Raji (cell line): ENCODE data around the gene INHA.

Experiments used
- POLR2A ChIP-seq: IDR thresholded peaks from 2 replicates; pipeline ENCODE4 v1.6.1; 2011; ENCODE audit warnings: low read depth, low read length, control low read depth; ENCODE audit not compliant: insufficient read depth

Gene INHA

DNA sequence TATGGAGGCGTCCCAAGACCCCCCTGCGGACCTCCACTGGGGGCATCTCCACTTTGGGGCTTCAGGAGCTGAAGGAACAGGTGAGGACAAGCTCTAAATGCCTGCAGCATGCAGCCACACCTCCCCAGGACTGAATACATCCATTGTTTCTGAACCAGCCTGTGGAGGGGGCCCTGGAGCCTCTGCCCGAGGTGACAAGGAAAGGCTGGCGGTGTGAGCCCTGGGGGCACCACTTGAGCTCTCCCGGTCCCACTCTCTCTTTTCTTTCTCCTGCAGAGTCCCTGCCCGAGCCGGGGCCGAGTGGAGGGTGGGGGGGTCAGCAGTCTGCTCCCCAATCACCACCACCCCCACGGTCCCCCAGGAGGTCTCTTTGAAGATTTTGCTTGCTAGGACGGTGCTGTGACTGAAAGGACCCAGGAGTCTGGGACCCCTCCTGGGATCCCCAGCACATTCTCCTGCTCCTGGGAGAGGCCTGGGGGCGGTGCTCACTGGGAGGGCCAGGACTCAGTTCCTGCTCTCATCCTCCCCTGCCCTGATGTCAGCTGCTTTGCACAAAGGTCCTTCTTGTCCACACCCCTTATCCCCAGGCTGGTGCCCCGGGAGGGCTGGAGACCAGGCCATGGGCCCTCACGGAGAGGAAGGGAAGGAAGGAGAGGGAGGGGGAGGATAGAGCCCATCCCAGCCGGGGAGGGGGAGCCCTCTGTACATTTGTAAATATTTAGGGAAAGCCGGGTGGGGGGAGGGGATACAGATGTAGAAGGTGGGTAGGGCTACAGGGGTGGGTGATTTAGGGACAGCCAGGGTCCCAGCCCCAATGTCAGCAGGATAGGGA lies 34.2 kb upstream of the INHA start:
- no peak for TF ChIP-seq POLR2A

- no peak for TF ChIP-seq POLR2A
Measured at GRCh38 chr2:219538504-219538951, 33.6 kb upstream of the INHA start.

- TF ChIP-seq POLR2A = no peak
Measured at GRCh38 chr2:219538956-219539788, 32.9 kb upstream of the INHA start.

GRCh38 chr2:219539926-219540678 lies 32.0 kb upstream of the INHA start:
- no peak for TF ChIP-seq POLR2A

GRCh38 chr2:219540784-219541504 lies 31.2 kb upstream of the INHA start:
- no peak for TF ChIP-seq POLR2A

- TF ChIP-seq POLR2A = peak; percentile 45; the same call in 1 of the 2 replicates
Measured at GRCh38 chr2:219541611-219542180, 30.4 kb upstream of the INHA start.

- TF ChIP-seq POLR2A = no peak; the same call in 1 of the 2 replicates
Measured at GRCh38 chr2:219542931-219543595, 29.0 kb upstream of the INHA start.

- TF ChIP-seq POLR2A = peak; percentile 70
Measured at GRCh38 chr2:219543596-219544358, 28.3 kb upstream of the INHA start, which contains the start of the genes CHPF and TMEM198. Gene CHPF, minus strand, starts transcription at chr2:219543809. Its CDS starts 271 bp downstream, at chr2:219543538. Gene TMEM198, plus strand, starts transcription at chr2:219544028. Its CDS starts 700 bp downstream, at chr2:219544728.

DNA sequence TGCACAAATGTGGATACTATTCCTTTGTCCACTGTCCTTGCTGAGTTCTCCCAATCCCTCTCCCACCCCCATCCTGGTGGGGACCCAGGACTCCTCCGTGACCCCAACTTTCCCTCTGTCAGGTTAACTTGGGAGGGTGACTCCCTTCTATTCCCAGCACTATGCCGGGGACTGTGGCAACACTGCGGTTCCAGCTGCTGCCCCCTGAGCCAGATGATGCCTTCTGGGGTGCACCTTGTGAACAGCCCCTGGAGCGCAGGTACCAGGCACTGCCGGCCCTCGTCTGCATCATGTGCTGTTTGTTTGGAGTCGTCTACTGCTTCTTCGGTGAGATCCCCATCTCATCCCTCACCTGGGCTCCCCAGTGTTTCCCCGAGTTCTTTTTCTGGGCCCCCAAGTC lies 27.5 kb upstream of the INHA start:
- TF ChIP-seq POLR2A = no peak

DNA sequence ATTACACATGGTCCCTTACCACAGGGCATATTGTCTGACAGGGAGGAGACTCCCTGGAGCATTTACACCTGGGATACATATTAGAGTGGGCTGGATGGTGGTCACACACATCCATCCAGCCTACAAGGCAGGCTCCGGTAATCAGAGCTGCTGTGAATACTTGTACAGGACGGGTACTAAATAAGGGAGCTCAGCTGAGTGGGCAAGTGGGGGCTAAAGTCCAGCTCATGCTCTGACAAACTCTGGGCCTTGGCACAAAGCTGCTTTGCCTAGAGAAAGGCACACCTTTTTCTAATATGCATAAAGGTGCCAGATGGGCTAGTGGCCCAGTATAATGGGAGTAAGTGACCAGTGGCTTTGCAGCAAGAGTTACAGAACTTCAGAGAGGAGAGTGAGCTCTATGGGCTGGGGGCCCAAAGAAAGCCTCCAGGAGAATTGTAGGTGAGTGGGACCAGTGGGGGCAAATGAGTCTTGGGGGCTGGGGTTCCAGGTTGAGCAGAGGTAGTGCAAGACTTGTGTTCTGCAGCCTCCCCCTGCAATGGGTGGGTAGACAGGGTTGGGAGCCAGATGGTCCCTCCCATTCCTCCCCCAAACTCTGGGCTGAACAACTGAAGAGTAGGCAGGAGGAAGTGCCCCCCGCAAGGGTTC lies 26.7 kb upstream of the INHA start:
- TF ChIP-seq POLR2A = no peak

DNA sequence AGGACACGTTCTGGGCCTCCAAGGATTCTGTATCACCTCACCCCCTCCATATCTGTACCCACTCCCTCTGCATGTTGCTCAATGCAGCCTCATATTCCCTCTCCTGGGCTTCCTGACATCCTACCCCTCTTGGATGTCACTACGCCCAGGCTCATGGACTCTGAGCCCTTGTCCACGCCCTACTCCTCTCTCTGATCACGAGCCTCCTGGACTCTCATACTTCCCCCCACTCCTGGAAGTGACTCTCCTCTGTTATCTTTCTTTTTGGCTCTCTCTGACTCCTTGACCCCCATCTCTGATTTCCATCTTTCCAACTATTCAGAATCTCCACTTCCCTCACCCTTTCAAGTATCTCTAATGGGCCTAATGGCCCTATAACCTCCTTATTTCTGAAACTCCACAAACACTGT lies 26.2 kb upstream of the INHA start:
- no peak for TF ChIP-seq POLR2A

DNA sequence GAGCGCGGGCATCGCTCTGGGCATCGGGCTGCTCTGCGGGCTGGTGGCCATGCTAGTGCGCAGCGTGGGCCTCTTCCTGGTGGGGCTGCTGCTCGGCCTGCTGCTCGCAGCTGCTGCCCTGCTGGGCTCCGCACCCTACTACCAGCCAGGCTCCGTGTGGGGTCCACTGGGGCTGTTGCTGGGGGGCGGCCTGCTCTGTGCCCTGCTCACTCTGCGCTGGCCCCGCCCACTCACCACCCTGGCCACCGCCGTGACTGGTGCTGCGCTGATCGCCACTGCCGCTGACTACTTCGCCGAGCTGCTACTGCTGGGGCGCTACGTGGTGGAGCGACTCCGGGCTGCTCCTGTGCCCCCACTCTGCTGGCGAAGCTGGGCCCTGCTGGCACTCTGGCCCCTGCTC lies 24.5 kb upstream of the INHA start:
- TF ChIP-seq POLR2A = no peak
